ENCODE data around the gene PNPLA4.

PNPLA4 gene

GRCh38 chrX:7927259-7928167, at the start of gene PNPLA4:
Gene PNPLA4, minus strand, starts transcription at chrX:7927413. Its CDS starts 1,294 bp downstream, at chrX:7926119.
- peak; percentile 69 for DNase-seq

GRCh38 chrX:7972586-7972985, 45.4 kb upstream of the PNPLA4 start:
- DNase-seq, result peak; percentile 6

GRCh38 chrX:7970428-7970827, 43.2 kb upstream of the PNPLA4 start:
- DNase-seq, result no peak

- no peak for DNase-seq
Observed at GRCh38 chrX:7965436-7965835, 38.2 kb upstream of the PNPLA4 start.

- DNase-seq, result no peak
Observed at GRCh38 chrX:7960246-7960645, 33.0 kb upstream of the PNPLA4 start.

GRCh38 chrX:7953446-7953845, 26.2 kb upstream of the PNPLA4 start:
- DNase-seq, result no peak

GRCh38 chrX:7950865-7951264, 23.7 kb upstream of the PNPLA4 start:
- no peak for DNase-seq

- no peak for DNase-seq
Observed at GRCh38 chrX:7948483-7948882, 21.3 kb upstream of the PNPLA4 start.

GRCh38 chrX:7946960-7947359, 19.7 kb upstream of the PNPLA4 start:
- no peak for DNase-seq

GRCh38 chrX:7943600-7944245, 16.5 kb upstream of the PNPLA4 start:
- DNase-seq, result no peak

- DNase-seq, result peak; percentile 6
Observed at GRCh38 chrX:7941390-7942042, 14.3 kb upstream of the PNPLA4 start.

- no peak for DNase-seq
Observed at GRCh38 chrX:7934026-7934425, 6.8 kb upstream of the PNPLA4 start.

- no peak for DNase-seq
Observed at GRCh38 chrX:7926914-7927258, 327 bp downstream of the PNPLA4 start.

- DNase-seq, result peak; percentile 4
Observed at GRCh38 chrX:7926501-7926900, 712 bp downstream of the PNPLA4 start.

- DNase-seq, result peak; percentile 56
Observed at GRCh38 chrX:7925867-7926472, 1.2 kb downstream of the PNPLA4 start.

GRCh38 chrX:7921750-7922149, 5.5 kb downstream of the PNPLA4 start:
- DNase-seq, result no peak

GRCh38 chrX:7908821-7909220, 18.4 kb downstream of the PNPLA4 start:
- DNase-seq, result no peak

GRCh38 chrX:7904562-7904961, 22.7 kb downstream of the PNPLA4 start:
- peak; percentile 1 for DNase-seq

GRCh38 chrX:7891928-7892327, 35.3 kb downstream of the PNPLA4 start:
- no peak for DNase-seq

- DNase-seq, result peak; percentile 46
Observed at GRCh38 chrX:7889680-7890079, 37.5 kb downstream of the PNPLA4 start.

- peak; percentile 13 for DNase-seq
Observed at GRCh38 chrX:7889135-7889534, 38.1 kb downstream of the PNPLA4 start.

- DNase-seq, result no peak
Observed at GRCh38 chrX:7876957-7877356, 50.3 kb downstream of the PNPLA4 start.

- no peak for DNase-seq
Observed at GRCh38 chrX:7872042-7872441, 55.2 kb downstream of the PNPLA4 start.

All from EL (cell line).